ENCODE measurements around the gene CYP3A5.

DNA sequence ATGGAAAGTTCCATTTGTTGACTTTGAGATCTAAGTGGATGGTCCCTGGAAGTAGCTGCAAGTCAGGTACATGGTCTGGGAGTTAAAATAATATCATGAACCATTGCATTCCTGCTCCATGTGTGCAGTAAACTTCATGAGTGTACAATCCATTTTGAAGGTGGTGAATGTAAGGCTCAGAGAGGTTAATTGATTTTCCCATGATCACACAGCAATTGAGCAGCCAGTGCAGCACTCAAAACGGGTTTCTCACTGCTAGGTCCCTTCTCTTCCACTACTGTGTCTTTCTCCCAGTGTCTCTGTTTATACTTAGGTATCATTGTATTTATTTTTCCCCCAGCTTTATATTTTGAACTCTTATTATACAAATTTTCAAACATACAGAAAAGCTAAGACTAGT is 53.1 kb downstream of the CYP3A5 start:
- TF ChIP-seq CTCF (IDR thresholded peaks at IDR 0.05; ENCODE audit: poor library complexity) = no peak
- no peak for TF ChIP-seq EZH2phosphoT487 (IDR thresholded peaks at IDR 0.05; ENCODE audit: low read depth, severe bottlenecking, unreplicated experiment)
- TF ChIP-seq EZH2 (IDR thresholded peaks at IDR 0.05; ENCODE audit: borderline replicate concordance) = no peak
